Measurements from ENCODE around the gene FXR2.
A peak's percentile ranks its signal among the peaks of the same experiment; 100 is the strongest.

- TF ChIP-seq POLR2A (IDR thresholded peaks at IDR 0.05) = no peak
- peak in 8 of 11 experiments; percentile 26 to 61 (median 46) for TF ChIP-seq CTCF (IDR thresholded peaks at IDR 0.05 in 8 of 11, conservative IDR thresholded peaks at IDR 0.05 in 3 of 11)
- TF ChIP-seq POLR2AphosphoS5 (IDR thresholded peaks at IDR 0.05) = no peak
Observed at GRCh38 chr17:7634384-7634783, 19.7 kb upstream of the FXR2 start.
